Measurements from ENCODE around the gene TFCP2L1. TPM values are rescaled to one million over a fixed set of nuclear protein-coding genes. Genes with fewer than 3 reads are reported as not detected.

The TFCP2L1 gene
- total and polyA plus RNA-seq, 7 donors: 0.14 to 1.8 (median 0.53) TPM

GRCh38 chr2:121244616-121245015, 40.4 kb downstream of the TFCP2L1 start:
- Histone ChIP-seq H3K4me1 (no peaks in the 10 kb centered on the region), H3K9me3 (no peaks in the 10 kb centered on the region), H3K36me3 (ENCODE audit: insufficient read depth in 1 of 2, low read depth in 1 of 2) (no peaks in the 10 kb centered on the region), H3K4me3 (no peak overlapping the region), H3K27me3 (ENCODE audit: insufficient read depth in 3 of 3, low read length in 2 of 3) (peaks cover 0 to 3% (median 0%) of the 10 kb centered on the region in 3 donors), H3K27ac (no peak overlapping the region)
- ATAC-seq (no peak), DNase-seq (no peak)
- TF ChIP-seq CTCF (IDR thresholded peaks at IDR 0.05): no peak
- 83 to 95% (median 94%) methylated on average over 11 of the region's 11 CpGs for WGBS, 3 donors
- intact Hi-C loops (cut with DNase I): no loop called here

- TF ChIP-seq CTCF (IDR thresholded peaks at IDR 0.05): no peak
- no peaks in the 10 kb centered on the region for H3K9me3 ChIP-seq
- intact Hi-C loops (cut with DNase I): no loop called here
- WGBS, 3 donors: 76 to 82% (median 81%) methylated on average over 16 of the region's 16 CpGs
- ATAC-seq (no peak), DNase-seq (no peak)
- H3K36me3 ChIP-seq (ENCODE audit: insufficient read depth in 1 of 2, low read depth in 1 of 2): no peaks in the 10 kb centered on the region
- no peak overlapping the region for H3K4me3 ChIP-seq
- H3K4me1 ChIP-seq: no peaks in the 10 kb centered on the region
- H3K27me3 ChIP-seq (ENCODE audit: insufficient read depth in 3 of 3, low read length in 2 of 3): no peaks in the 10 kb centered on the region
- no peak overlapping the region for H3K27ac ChIP-seq
Observed at GRCh38 chr2:121243821-121244460, 41.1 kb downstream of the TFCP2L1 start.

GRCh38 chr2:121242976-121243375, 42.0 kb downstream of the TFCP2L1 start:
- Histone ChIP-seq H3K27ac (no peak overlapping the region), H3K4me1 (no peaks in the 10 kb centered on the region), H3K9me3 (no peaks in the 10 kb centered on the region), H3K36me3 (ENCODE audit: insufficient read depth in 1 of 2, low read depth in 1 of 2) (no peaks in the 10 kb centered on the region), H3K27me3 (ENCODE audit: insufficient read depth in 3 of 3, low read length in 2 of 3) (no peaks in the 10 kb centered on the region), H3K4me3 (no peak overlapping the region)
- DNase-seq (no peak), ATAC-seq (no peak)
- intact Hi-C loops (cut with DNase I): no loop called here
- WGBS, 3 donors: 83 to 85% (median 85%) methylated on average over 9 of the region's 9 CpGs
- TF ChIP-seq CTCF (IDR thresholded peaks at IDR 0.05): no peak

GRCh38 chr2:121242175-121242875, 42.7 kb downstream of the TFCP2L1 start:
- DNase-seq (no peak), ATAC-seq (no peak)
- intact Hi-C loops (cut with DNase I): no loop called here
- H3K9me3 ChIP-seq: no peaks in the 10 kb centered on the region
- H3K27ac ChIP-seq: no peak overlapping the region
- WGBS, 3 donors: 80 to 86% (median 85%) methylated on average over 16 of the region's 16 CpGs
- H3K4me1 ChIP-seq: no peaks in the 10 kb centered on the region
- no peak overlapping the region for H3K4me3 ChIP-seq
- H3K36me3 ChIP-seq (ENCODE audit: insufficient read depth in 1 of 2, low read depth in 1 of 2): no peaks in the 10 kb centered on the region
- no peak for TF ChIP-seq CTCF (IDR thresholded peaks at IDR 0.05)
- no peaks in the 10 kb centered on the region for H3K27me3 ChIP-seq (ENCODE audit: insufficient read depth in 3 of 3, low read length in 2 of 3)

Measured in psoas muscle (tissue), 8 donors.